IPS DF 19.7 (cell line): ENCODE measurements around the gene PLIN4.
"Not testable (repeated sequence)": the region's sequence is repeated elsewhere in the genome, so short reads cannot be mapped to it uniquely, and the experiment has no call there.

Experiments
- DNase-seq: peaks from one replicate; pipeline ENCODE4 v3.0.0-alpha.2; 2013; ENCODE audit warnings: low read depth, low spot score

PLIN4 gene

GRCh38 chr19:4527377-4527776, 9.1 kb upstream of the PLIN4 start:
- not testable (repeated sequence) for DNase-seq

- DNase-seq: no peak
Measured at GRCh38 chr19:4525563-4526002, 7.3 kb upstream of the PLIN4 start.

- no peak for DNase-seq
Measured at GRCh38 chr19:4524808-4525562, 6.7 kb upstream of the PLIN4 start.

GRCh38 chr19:4523306-4524110, 5.2 kb upstream of the PLIN4 start:
- DNase-seq: no peak

- no peak for DNase-seq
Measured at GRCh38 chr19:4522291-4523002, 4.2 kb upstream of the PLIN4 start.

GRCh38 chr19:4521888-4522242, 3.6 kb upstream of the PLIN4 start:
- DNase-seq: no peak

- DNase-seq: no peak
Measured at GRCh38 chr19:4521170-4521887, 3.0 kb upstream of the PLIN4 start.

GRCh38 chr19:4519521-4520277, 1.4 kb upstream of the PLIN4 start:
- no peak for DNase-seq

GRCh38 chr19:4519172-4519496, 848 bp upstream of the PLIN4 start:
- no peak for DNase-seq

- no peak for DNase-seq
Measured at GRCh38 chr19:4517451-4518057, 732 bp downstream of the PLIN4 start.

GRCh38 chr19:4516939-4517300, 1.4 kb downstream of the PLIN4 start:
- DNase-seq: no peak

GRCh38 chr19:4516199-4516938, 1.9 kb downstream of the PLIN4 start:
- no peak for DNase-seq

- no peak for DNase-seq
Measured at GRCh38 chr19:4515732-4516131, 2.6 kb downstream of the PLIN4 start.

GRCh38 chr19:4513248-4513647, 5.0 kb downstream of the PLIN4 start:
- no peak for DNase-seq

GRCh38 chr19:4512070-4512469, 6.2 kb downstream of the PLIN4 start:
- no peak for DNase-seq

- DNase-seq: no peak
Measured at GRCh38 chr19:4511300-4512054, 6.8 kb downstream of the PLIN4 start.

GRCh38 chr19:4510435-4511255, 7.6 kb downstream of the PLIN4 start:
- no peak for DNase-seq

- no peak for DNase-seq
Measured at GRCh38 chr19:4508698-4509097, 9.6 kb downstream of the PLIN4 start.

GRCh38 chr19:4507804-4508203, 10.5 kb downstream of the PLIN4 start:
- DNase-seq: no peak
